ENCODE data around the gene CD247.
A peak's percentile ranks its signal among the peaks of the same experiment; 100 is the strongest.

Gene CD247

GRCh38 chr1:167460836-167461235 is 57.5 kb downstream of the CD247 start:
- no peak for DNase-seq (ENCODE audit: low spot score)

GRCh38 chr1:167457936-167458584 is 60.3 kb downstream of the CD247 start:
- DNase-seq (ENCODE audit: low spot score): no peak

- no peak for DNase-seq (ENCODE audit: low spot score)
These were observed 61.4 kb downstream of the CD247 start for GRCh38 chr1:167456926-167457325.

GRCh38 chr1:167456524-167456923 is 61.8 kb downstream of the CD247 start:
- no peak for DNase-seq (ENCODE audit: low spot score)

GRCh38 chr1:167455786-167456446 is 62.4 kb downstream of the CD247 start:
- no peak for DNase-seq (ENCODE audit: low spot score)

- DNase-seq (ENCODE audit: low spot score): peak; percentile 55
These were observed 63.2 kb downstream of the CD247 start for GRCh38 chr1:167454894-167455785.

- DNase-seq (ENCODE audit: low spot score): no peak
These were observed 63.9 kb downstream of the CD247 start for GRCh38 chr1:167454304-167454893.

- DNase-seq (ENCODE audit: low spot score): no peak
These were observed 65.2 kb downstream of the CD247 start for GRCh38 chr1:167453123-167453522.

GRCh38 chr1:167452483-167452882 is 65.8 kb downstream of the CD247 start:
- DNase-seq (ENCODE audit: low spot score): no peak

GRCh38 chr1:167450843-167451242 is 67.5 kb downstream of the CD247 start:
- DNase-seq (ENCODE audit: low spot score): no peak

- peak; percentile 62 for DNase-seq (ENCODE audit: low spot score)
These were observed 70.7 kb downstream of the CD247 start for GRCh38 chr1:167447521-167448136.

- no peak for DNase-seq (ENCODE audit: low spot score)
These were observed 71.4 kb downstream of the CD247 start for GRCh38 chr1:167446966-167447365.

GRCh38 chr1:167443757-167444156 is 74.6 kb downstream of the CD247 start:
- DNase-seq (ENCODE audit: low spot score): no peak

- DNase-seq (ENCODE audit: low spot score): no peak
These were observed 75.3 kb downstream of the CD247 start for GRCh38 chr1:167442854-167443565.

GRCh38 chr1:167442142-167442848 is 76.0 kb downstream of the CD247 start:
- DNase-seq (ENCODE audit: low spot score): peak; percentile 86

- DNase-seq (ENCODE audit: low spot score): no peak
These were observed 77.1 kb downstream of the CD247 start for GRCh38 chr1:167441222-167441621.

- no peak for DNase-seq (ENCODE audit: low spot score)
These were observed 77.6 kb downstream of the CD247 start for GRCh38 chr1:167440776-167441175.

- DNase-seq (ENCODE audit: low spot score): no peak
These were observed 78.0 kb downstream of the CD247 start for GRCh38 chr1:167440345-167440744.

- DNase-seq (ENCODE audit: low spot score): no peak
These were observed 78.9 kb downstream of the CD247 start for GRCh38 chr1:167439301-167439988.
